Activated CD4-positive, alpha-beta T cell treated with anti-CD3 and anti-CD28 coated beads, Interleukin-2, amount 50 U/mL, for 24 hours (primary cell): Measurements from ENCODE around the gene SMKR1.
"Not testable (repeated sequence)": the region's sequence is repeated elsewhere in the genome, so short reads cannot be mapped to it uniquely, and the experiment has no call there.

ENCODE experiments used
- DNase-seq, 2 donors: peaks; one replicate each; pipeline ENCODE4 v3.0.0-alpha.2; 2020; ENCODE audit warnings: low read depth in 1 of 2, low spot score in 1 of 2

SMKR1 gene

GRCh38 chr7:129501760-129502707 is at the start of gene SMKR1:
Gene SMKR1 (plus strand): TSS chr7:129502531. CDS start chr7:129502825, 294 bp downstream.
- DNase-seq: peak; percentile 76 to 84

- no peak for DNase-seq
Observed at GRCh38 chr7:129452589-129453231, 49.6 kb upstream of the SMKR1 start.

- DNase-seq: no peak
Observed at GRCh38 chr7:129453510-129454248, 48.7 kb upstream of the SMKR1 start.

- DNase-seq: no peak
Observed at GRCh38 chr7:129454249-129454551, 48.1 kb upstream of the SMKR1 start.

- DNase-seq: no peak
Observed at GRCh38 chr7:129456421-129456820, 45.9 kb upstream of the SMKR1 start.

GRCh38 chr7:129457101-129457500 is 45.2 kb upstream of the SMKR1 start:
- DNase-seq: no peak

GRCh38 chr7:129458171-129458570 is 44.2 kb upstream of the SMKR1 start:
- no peak for DNase-seq

- DNase-seq: no peak
Observed at GRCh38 chr7:129461809-129462208, 40.5 kb upstream of the SMKR1 start.

GRCh38 chr7:129462420-129462819 is 39.9 kb upstream of the SMKR1 start:
- no peak for DNase-seq

- DNase-seq: no peak
Observed at GRCh38 chr7:129464194-129464593, 38.1 kb upstream of the SMKR1 start.

- DNase-seq: no peak
Observed at GRCh38 chr7:129465080-129465479, 37.3 kb upstream of the SMKR1 start.

- DNase-seq: no peak
Observed at GRCh38 chr7:129466796-129467195, 35.5 kb upstream of the SMKR1 start.

GRCh38 chr7:129468087-129468486 is 34.2 kb upstream of the SMKR1 start:
- DNase-seq: no peak

- no peak for DNase-seq
Observed at GRCh38 chr7:129468547-129468946, 33.8 kb upstream of the SMKR1 start.

GRCh38 chr7:129469930-129470329 is 32.4 kb upstream of the SMKR1 start:
- DNase-seq: no peak

GRCh38 chr7:129470411-129470810 is 31.9 kb upstream of the SMKR1 start:
- no peak for DNase-seq

GRCh38 chr7:129471402-129471827 is 30.9 kb upstream of the SMKR1 start:
- peak in 1 of 2 donors; percentile 5 for DNase-seq

- not testable (repeated sequence) for DNase-seq
Observed at GRCh38 chr7:129475931-129476330, 26.4 kb upstream of the SMKR1 start.

GRCh38 chr7:129476398-129476797 is 25.9 kb upstream of the SMKR1 start:
- not testable (repeated sequence) for DNase-seq

GRCh38 chr7:129479831-129480230 is 22.5 kb upstream of the SMKR1 start:
- no peak for DNase-seq

GRCh38 chr7:129480674-129481363 is 21.5 kb upstream of the SMKR1 start:
- no peak for DNase-seq
